Hematopoietic multipotent progenitor cell treated with erythropoietin and hydrocortisone succinate and interleukin-3 and kit ligand, for 4 days (in vitro differentiated cells): ENCODE results near the gene TMEM270.
"Not testable (repeated sequence)": the region's sequence is repeated elsewhere in the genome, so short reads cannot be mapped to it uniquely, and the experiment has no call there.

ENCODE experiments used
- DNase-seq: peaks from one replicate; pipeline ENCODE4 v3.0.0-alpha.2; 2015

Gene TMEM270

GRCh38 chr7:73833251-73833919, 27.6 kb upstream of the TMEM270 start:
- DNase-seq = no peak

- DNase-seq = no peak
Measured at GRCh38 chr7:73834626-73835191, 26.2 kb upstream of the TMEM270 start.

- not testable (repeated sequence) for DNase-seq
Measured at GRCh38 chr7:73837167-73837566, 23.8 kb upstream of the TMEM270 start.

GRCh38 chr7:73838642-73839041, 22.3 kb upstream of the TMEM270 start:
- no peak for DNase-seq

GRCh38 chr7:73839290-73839689, 21.7 kb upstream of the TMEM270 start:
- no peak for DNase-seq

GRCh38 chr7:73839743-73840714, 20.9 kb upstream of the TMEM270 start:
- DNase-seq = peak; percentile 32

- DNase-seq = no peak
Measured at GRCh38 chr7:73840715-73841379, 20.1 kb upstream of the TMEM270 start.

- DNase-seq = no peak
Measured at GRCh38 chr7:73841689-73842066, 19.3 kb upstream of the TMEM270 start.

GRCh38 chr7:73842067-73842976, 18.6 kb upstream of the TMEM270 start, which contains the start of gene METTL27:
Gene METTL27, minus strand, starts transcription at chr7:73842516. Its CDS starts 376 bp downstream, at chr7:73842140.
- DNase-seq = peak; percentile 98

GRCh38 chr7:73844131-73844547, 16.8 kb upstream of the TMEM270 start:
- no peak for DNase-seq

- no peak for DNase-seq
Measured at GRCh38 chr7:73844848-73845460, 16.0 kb upstream of the TMEM270 start.

- peak; percentile 50 for DNase-seq
Measured at GRCh38 chr7:73845701-73846195, 15.2 kb upstream of the TMEM270 start.

- no peak for DNase-seq
Measured at GRCh38 chr7:73847941-73848723, 12.8 kb upstream of the TMEM270 start.

- peak; percentile 80 for DNase-seq
Measured at GRCh38 chr7:73850781-73851207, 10.2 kb upstream of the TMEM270 start.

GRCh38 chr7:73851410-73852338, 9.3 kb upstream of the TMEM270 start:
- DNase-seq = peak; percentile 88

GRCh38 chr7:73852500-73852899, 8.5 kb upstream of the TMEM270 start:
- DNase-seq = no peak

GRCh38 chr7:73856941-73857340, 4.0 kb upstream of the TMEM270 start:
- no peak for DNase-seq

GRCh38 chr7:73858807-73859206, 2.2 kb upstream of the TMEM270 start:
- no peak for DNase-seq

GRCh38 chr7:73861305-73861704, 346 bp downstream of the TMEM270 start:
- DNase-seq = no peak
